Fibroblast of skin of left quadriceps (primary cell): ENCODE data around the gene G3BP1.
"Not testable (repeated sequence)": the region's sequence is repeated elsewhere in the genome, so short reads cannot be mapped to it uniquely, and the experiment has no call there.

Source experiments
- DNase-seq, 2 experiments: peaks; one replicate each; pipeline ENCODE4 v3.0.0-alpha.2; 2013; ENCODE audit warnings: low read depth in 2 of 2

G3BP1 gene

DNA sequence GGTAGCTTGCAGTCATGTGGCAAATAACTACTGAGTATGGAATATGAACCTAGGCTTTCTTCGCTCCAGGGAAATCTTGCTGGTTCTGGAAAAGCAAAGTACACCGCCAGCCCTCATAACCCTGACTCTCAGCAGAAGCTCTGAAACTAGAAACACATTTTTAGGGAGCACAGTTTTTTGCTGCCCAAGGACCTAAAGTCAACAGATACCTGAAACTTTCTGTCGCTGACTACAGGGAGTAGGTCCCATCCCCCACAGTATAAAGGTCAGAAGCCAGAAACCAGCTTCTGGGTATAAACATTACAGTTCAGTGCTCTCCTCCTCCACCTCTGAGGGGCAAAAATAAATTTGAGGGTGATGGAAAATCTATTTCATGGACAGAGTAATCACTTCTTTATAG lies 16.4 kb upstream of the G3BP1 start:
- DNase-seq, result no peak

DNA sequence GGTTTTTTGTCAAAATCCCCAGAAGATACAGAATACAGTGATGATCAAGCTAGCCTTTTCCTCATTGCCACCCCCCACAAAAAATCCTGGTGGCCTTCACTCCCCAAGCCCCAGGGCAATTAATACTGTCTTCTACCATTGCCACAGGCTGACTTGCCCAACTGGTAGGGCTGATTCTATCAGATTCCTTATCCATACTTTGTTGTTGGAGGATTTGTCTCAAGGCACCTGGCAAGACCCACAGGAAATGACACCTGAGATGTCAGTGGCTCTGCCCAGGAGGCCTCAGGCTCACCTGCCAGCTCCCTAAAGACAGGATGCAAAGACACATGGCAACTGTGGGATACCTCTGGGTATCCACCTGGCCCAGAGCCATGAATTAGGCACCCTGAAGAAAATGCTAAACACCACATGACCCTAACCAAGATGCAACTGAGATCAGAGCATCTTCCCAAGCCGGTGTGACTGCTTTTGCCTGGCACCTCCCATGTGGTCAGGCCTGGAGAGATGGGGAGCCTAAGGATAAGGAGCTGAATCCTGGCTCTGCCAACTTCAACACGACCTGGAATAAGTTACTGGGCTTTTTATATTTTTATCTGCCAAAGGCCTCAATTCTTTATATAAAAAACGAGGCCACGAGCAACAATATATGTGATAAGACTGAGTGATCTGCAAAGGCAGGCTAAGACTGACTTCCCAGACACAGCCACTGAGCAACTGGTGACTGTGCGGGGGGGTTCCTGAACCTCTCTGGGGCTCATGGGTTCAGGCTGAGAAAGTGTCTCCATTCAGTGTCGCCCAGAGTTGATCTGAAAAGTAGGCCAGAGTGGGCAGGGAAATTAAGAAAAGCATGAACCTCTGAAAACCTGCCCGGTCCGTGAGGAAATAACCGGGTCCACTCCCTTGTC lies 14.3 kb upstream of the G3BP1 start:
- no peak for DNase-seq

DNA sequence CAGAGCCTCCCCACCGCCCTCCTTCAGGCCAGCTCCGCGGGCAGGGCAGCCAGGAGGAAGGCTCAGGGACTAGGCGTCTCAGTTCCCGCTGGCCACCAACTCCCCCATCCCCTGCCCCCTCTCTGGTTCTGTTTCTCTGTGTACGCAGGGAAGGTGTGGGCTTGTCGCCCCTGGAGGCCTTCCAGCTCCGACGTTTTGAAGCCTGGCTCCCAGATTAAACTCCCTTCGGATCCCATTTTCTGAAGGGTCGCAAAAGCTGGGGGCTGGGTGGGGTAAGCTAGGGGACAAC lies 13.7 kb upstream of the G3BP1 start:
- DNase-seq, result no peak

DNA sequence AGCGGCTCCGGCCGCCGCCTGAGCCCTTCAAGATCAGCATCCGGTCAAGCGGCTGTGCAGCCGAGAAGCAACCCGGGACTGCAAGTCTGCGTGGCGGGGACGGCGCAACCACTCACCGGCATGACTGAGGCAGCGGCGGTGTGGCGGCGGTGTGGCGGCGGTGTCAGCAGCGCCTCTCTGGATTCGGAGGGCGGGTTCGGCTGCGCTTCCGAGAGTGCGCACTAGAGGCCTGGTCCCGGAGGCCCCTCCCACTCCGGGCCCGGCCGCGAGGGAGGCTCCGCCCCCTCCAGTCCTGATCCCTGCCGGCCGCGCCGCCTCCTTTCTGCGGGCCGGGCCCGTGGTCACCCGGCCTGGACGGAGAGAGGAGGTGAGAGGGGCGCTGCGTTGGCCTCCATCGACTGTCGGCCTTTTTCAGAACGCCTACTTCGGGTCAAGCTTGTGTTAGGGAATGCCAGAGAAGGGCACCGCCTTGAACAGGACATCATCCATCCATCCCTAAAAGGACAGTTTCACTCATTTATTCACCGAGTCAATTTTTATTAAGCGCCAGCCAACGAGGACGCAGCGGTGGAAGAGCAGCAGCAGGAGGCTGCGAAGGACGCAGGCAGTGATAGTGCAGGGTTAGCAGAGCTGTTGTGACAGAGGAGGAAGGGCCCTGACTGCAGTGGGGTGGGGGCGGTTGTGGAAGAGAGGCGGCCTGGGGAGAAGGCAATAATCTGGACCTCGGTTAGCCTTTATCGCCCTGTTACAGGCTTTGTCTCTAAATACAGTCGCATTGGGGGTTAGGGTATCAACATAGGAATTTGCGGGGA lies 13.1 kb upstream of the G3BP1 start, which contains the start of gene ATOX1:
Gene ATOX1, minus strand, starts transcription at position 202 of the 812 bp plus-strand sequence. Its CDS starts 80 bp downstream, at position 122.
- peak; percentile 52 to 54 for DNase-seq

DNA sequence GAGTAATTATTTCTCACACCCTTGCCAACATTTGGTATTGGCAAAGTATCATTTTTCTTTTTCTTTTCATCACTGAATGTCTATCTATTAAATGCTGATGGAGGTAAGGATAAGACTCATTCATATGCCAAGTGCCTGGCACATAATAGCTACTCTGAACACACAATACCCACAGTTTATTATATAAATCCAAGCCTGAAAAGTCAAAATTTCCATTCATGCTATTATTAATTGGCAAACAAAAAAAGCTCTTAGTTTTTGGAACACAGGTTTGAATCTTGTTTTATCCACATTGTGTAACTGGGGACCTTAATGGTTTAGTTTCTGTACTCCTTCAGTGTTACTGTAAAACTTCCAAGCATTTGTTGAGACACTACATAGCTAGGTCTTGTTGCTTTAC lies 7.0 kb upstream of the G3BP1 start:
- DNase-seq, result no peak

DNA sequence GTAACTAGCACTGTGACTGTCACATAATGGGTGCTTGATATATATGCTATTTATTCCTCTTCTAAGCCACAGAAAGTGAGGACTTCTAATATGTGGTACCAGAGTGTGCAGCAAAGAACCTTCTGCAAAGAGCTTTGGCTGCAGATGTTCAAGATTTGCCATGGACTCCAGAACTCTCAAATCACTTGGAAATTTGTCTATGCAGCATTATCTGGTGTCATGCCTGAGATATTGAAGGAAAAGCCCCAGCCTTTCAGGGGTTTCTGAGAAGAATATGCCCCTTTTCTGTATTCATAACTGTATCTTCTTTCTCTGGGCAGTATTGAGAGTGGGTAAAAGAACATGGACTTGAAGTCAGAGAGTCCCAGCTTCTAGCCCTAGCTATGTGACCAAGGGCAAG lies 4.8 kb upstream of the G3BP1 start:
- no peak for DNase-seq

DNA sequence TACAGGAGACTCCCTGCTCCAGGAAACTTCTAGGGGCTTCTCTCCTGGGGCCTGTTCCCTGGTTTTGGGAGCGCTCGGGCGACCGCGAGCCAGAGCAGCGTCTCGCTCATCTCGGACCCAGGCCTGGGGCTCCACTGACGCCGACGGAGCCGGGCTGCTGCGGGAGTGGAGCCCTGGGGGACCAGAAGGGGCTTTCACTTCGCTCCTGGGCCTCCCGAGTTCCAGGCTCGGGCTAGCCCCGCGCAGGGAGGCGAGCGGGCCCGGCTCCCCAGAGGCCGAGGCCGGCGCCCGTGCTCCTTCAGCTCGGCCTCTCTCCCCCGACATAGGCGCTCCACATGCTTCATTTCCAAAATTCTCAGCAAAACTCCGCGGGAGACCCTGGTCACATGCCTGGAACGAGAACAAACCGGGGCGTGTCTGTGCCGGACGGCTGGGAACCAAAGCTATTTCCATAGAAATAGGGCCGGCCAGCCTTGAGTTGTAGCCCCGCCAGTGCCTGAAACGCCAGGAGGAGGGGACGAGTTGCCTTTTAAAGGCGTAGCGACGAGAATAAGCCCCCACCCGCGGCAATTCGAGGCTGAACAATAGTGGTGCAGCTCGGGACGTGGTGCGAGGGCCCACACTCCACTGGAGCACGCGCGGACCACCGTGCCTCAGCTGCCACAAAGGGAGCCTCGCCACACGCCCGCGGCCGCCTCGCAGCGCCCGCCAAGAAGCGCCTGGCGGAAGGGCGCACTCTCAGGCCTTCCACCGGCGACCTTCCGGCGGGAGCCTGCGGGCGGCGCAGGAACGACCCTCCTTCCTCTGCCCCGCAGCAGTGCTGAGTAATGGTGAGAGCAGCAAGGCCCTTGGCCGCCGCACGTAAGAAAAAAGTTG lies 1.1 kb upstream of the G3BP1 start:
- peak; percentile 42 to 44 for DNase-seq

DNA sequence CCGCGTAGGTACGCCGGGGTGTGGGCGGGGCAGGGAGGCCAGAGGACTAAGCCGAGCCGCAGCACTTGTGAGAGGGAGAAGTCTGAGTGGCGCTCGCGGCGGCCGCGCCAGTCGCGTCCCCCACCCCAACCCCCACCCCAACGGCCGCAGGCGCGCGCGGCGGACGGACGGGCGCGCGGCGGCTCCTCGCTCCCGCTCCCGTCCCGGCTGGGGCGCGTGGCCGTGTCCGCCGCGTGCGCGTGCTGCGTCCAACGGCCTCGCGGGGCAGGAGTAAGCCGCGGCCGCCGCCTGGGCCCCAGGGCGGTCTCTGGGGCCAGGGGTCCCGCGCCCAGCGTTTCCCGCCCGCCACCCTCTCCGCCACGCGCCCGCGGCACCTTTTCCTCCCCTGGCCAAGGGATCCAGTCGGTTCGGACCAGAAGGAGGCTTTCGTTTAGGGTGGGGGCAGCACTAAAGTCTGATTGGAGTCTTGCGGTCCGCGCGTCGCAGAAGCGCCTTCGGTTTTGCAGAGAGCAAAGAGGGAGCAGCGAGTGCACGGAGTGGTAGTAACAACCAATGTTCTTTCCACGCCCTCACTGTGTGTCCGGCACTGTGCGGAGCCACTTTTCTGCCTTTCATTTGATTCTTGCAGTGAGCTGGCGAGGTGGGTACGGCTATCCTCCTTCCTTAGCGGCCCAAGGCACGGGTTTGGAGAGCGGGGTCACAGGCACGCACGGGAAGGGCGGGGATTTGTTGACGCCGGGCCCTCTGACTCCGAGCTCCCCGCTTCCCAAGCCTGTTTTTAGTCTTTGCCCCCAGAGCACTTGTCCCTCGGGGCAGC lies 483 bp downstream of the G3BP1 start:
- DNase-seq, result no peak

DNA sequence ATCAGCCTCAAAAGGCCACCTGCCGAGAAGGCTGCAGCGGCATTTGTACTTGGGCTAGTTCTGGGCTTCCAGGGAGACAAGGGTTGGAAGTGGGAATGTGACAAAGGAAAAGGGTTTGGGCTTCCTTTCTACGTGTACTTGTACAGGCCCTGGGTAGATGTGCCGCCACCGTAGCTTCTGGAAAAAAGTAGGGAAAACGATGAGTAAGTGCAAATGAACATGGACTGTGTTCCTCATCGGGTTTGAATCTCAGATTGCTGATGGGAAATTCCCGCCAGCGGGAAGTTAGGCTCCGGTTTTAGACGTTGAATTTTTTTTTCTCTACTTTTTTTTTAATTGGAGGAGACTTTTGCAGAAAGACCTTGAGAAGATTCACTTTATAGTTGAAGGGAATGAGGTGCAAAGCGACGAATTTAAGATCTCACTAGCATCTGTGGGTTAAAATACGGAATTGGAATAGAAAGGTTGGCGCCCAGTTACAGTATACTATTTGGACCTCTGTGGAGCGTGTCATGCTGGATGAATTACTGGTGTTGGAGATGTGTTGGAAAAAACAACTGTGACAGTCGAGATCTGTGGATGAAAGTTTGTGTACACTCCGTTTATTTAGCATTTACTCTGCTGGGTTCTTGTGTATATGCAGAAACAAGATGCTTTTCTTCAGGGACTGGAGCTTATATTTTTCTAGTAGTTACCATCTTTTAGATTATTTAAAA lies 1.2 kb downstream of the G3BP1 start:
- no peak for DNase-seq

DNA sequence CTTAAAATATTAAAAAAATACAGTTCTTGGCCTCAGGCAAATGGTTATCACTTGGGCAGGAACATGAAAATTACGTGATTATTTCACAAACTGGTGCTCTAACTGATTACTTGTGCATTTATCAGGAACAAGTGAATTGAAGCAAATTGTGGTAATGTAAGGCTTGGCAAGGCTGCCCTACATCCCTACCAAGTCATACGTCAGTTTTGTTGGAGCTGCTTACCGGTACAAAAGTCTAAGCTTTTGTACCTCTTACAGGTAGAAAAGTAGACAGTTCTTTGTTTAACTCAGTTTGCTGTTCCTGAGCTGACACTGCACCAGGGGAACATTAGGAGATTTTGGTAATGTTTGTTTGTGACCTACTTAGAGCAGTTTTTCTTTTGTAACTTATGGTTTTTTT lies 2.2 kb downstream of the G3BP1 start:
- DNase-seq, result no peak

DNA sequence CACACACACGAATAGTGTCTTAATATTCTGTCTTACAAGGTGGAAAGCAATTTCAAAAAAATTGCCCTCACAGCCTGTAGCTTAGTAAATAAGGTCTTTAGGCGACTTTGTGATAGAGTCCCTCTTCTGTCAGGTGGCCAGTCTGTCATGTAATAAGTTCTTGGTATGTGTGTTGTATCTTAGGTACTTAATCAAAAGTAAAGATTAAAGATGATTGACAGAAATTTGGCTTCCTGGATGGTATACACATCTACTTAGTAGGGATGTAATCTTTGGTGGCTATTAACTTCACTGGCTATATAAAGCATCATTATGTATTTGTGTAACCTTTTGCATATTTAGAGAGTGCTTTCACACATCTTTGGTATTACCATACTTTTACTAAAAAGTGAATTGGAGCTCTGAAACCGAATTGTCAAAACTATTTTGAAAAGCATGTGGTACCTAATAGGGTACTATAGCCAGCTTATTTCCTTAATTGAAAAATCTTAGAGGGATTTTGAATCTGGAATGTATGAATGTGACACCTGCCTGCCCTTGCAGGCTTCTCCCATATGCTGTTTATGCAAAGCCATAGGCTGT lies 3.4 kb downstream of the G3BP1 start:
- DNase-seq, result no peak

DNA sequence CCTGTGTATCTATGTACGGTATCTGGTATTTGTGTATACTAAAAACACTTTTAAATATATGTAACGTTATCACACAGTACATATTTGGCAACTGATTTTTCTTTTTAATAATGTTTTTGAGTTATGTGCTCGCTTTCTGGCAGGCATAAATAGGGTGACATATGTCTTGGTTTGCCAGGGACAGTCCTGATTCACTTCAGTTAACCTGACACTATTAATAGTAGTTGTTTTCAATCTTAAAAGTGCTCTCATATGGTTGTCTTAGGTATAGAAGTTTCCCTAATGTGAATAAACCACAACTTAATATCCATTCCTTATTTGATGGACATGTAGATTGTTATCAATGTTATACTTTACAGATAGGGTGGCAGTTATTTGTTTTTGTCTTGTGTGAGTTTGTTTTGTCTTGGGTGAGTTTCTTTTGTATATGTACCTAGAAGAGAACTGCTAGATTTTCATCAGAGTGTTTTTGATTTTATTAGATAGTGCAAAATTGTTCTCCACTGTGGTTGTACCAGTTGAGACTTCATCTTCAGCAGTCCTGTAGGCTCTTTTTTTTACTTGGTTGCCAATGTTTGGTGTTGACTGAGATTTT lies 7.9 kb downstream of the G3BP1 start:
- DNase-seq, result no peak

DNA sequence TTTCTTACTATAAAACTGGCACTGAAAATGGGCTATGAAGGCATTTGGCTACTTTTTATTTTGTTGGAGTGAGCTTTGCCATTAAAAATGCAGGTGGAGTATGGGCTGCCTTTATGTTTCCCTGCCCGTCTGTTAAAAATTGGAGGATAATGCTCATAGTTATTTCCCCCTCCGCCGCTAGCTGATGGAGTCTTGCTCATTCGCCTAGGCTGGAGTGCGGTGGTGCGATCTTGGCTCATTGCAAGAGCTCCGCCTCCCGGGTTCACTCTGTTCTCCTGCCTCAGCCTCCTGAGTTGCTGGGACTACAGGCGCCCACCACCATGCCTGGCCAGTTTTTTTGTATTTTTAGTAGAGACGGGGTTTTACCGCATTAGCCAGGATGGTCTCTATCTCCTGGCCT lies 8.6 kb downstream of the G3BP1 start:
- DNase-seq, result no peak

DNA sequence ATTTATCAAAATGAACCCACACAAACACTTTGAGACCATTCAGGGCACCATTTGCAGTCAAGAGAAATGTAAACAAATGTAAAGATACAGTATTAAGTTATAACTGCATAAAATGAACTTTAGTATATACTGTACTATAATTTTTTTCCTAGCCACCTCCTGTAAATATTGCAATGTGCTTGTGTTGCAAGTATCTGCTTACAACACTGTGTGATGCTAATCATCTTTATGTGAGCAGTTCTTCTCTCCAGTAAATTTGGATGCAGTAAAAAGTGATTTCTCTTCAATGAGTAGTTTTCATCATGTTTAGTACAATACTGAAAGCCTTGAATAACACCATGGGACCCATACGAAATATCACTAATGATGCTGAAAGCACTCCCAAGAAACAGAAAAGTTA lies 9.4 kb downstream of the G3BP1 start:
- DNase-seq, result no peak

DNA sequence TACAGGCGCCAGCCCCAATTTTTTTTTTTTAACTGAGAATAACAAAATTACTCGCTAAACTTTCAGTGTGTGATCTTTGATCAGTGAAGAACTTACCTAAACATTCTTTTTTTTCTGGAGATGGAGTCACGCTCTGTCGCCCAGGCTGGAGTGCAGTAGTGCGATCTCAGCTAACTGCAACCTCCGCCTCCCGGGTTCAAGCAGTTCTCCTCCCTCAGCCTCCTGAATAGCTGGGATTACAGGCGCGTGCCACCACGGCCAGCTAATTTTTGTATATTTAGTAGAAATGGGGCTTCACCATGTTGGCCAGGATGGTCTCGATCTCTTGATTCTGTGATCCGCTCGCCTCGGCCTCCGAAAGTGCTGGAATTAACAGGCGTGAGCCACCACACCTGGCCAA lies 11.9 kb downstream of the G3BP1 start:
- DNase-seq, result not testable (repeated sequence)

DNA sequence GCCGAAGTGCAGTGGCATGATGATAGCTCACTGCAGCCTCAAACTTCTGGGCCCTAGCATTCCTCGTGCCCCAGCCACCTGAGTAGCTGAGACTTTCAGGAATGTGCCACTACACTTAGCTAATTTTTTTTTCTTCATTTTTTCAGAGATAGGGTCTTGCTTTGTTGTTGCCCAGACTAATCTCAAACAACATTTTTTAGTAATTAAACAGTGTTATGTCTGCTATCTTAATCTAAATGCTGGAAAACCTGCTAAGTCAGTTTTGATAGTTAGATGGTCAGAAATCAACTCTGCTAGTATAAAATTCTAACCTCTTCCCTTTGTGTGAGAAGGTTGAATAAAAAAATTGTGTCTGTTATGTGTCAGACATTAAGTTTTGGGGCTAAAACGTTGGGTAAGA lies 12.4 kb downstream of the G3BP1 start:
- DNase-seq, result no peak

DNA sequence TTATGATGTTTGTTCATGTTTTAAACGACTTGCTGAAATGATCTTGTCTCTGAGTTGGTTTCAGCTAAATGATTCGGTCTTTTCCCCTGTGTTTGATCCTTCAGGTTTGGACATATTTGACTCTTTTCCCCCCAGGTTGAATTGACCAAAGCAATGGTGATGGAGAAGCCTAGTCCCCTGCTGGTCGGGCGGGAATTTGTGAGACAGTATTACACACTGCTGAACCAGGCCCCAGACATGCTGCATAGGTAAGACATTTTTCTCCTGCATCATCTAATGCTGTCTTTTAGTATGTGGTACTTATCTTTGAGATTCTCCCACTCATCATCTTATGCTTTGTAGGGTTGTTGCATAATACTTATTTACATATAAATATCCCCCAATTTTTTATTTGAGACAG lies 14.7 kb downstream of the G3BP1 start:
- DNase-seq, result no peak

DNA sequence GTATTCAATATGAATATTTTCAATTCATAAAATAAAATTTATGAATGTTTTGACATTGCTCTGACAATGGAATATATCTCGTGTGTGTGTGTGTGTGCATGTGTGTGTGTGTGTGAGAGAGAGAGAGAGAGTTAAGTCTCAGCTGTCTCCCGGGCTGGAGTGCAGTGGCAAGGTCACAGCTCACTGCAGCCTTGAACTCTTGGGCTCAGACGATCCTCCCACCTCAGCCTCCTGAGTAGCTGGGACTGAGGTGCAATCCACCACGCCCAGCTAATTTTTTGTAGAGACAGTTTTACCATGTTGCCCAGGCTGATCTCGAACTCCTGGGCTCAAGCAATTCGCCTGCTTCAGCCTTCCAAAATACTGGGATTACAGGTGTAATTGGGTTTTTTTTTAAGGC lies 16.1 kb downstream of the G3BP1 start:
- DNase-seq, result no peak

DNA sequence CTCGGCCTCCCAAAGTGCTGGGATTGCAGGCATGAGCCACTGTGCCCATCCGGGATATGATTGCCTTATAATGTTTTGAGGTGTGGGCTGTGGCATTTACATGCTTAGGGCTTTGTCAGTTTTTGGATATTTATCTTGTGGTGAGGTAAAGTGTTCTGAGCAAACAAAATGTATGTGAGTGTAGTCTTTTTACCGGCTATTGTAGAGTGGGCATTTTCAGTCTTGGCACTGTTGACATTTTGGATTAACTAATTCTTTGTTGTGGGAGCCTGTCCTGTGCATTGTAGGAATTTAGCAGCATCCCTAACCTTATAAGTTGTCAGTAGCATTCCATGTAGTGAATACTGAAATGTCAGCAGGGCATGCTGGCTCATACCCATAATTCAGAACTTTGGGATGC lies 21.6 kb downstream of the G3BP1 start:
- DNase-seq, result no peak

DNA sequence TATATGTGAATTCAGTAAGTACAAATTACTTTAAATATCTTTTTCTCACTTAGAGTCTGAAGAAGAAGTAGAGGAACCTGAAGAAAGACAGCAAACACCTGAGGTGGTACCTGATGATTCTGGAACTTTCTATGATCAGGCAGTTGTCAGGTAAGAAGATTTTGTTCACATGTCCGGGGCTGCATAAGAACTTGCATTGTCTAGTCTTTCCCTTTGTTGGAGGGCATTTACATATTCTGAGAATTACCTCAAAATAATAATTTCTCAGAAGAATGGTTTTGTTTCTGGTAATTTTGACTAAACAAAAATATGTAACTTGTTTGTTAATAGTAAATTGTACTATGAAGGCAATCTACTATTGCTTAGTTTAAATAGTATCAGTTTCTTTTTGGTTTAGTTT lies 23.7 kb downstream of the G3BP1 start:
- no peak for DNase-seq
